ENCODE results near the gene INSIG1. TPM values are rescaled to one million over a fixed set of nuclear protein-coding genes. Genes with fewer than 3 reads are reported as not detected.

Gene INSIG1
- total and polyA plus RNA-seq, 2 of the 4 experiments (the other 2 are of a cell fraction): 19.0 to 26.0 TPM

DNA sequence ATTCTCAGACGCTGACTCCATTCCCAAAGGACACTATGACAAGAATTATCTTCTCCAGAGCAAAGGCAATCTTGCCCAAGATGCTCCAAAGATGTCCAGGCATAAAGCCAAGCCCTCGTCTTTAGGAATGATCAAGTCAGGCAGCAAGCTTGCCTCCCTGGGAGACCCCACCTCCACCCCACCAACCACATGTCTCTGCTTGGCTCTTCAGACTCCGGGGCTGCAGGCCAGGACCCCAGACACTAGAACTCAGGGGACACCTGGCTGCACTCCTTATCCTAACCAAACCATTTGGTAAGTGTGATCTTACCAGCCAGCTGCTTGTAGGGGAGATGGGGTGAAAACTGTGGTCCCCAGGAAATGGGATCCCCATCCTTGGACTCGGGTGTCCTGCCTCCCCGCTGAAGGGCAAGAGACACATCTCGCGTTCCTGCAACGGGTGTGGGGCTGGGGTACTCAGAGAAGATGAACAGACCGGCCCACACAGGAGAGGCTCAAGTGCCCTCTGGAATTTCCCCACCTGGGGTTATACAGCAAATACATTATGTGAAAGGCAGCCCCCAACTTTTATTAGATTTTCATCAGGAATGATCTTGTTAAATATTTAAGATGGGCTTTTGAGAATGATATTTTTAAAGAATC, 55.7 kb downstream of the INSIG1 start:
- BruUV-seq (replicated peaks): no TSS peak
- no peaks in the 10 kb centered on the region for H3K4me1 ChIP-seq (ENCODE audit: control insufficient read depth, insufficient read depth, low read length)
- peaks cover 10% of the 10 kb centered on the region for H3K27me3 ChIP-seq (ENCODE audit: control insufficient read depth, insufficient read depth, low read length)
- H4K8ac ChIP-seq (ENCODE audit: low read depth in 2 of 2, low read length in 2 of 2): no peak overlapping the region
- H3K56ac ChIP-seq (ENCODE audit: extremely low read depth, insufficient read depth, low read length): no peak overlapping the region
- no peaks in the 10 kb centered on the region for H4K20me1 ChIP-seq (ENCODE audit: insufficient read depth, low read length)
- ChIA-PET CTCF (no interaction called here), POLR2A (ENCODE audit: unreplicated experiment) (no interaction called here)
- in situ Hi-C loops (cut with MboI; ENCODE audit: low sequenced_read_pairs) (no loop called here), dilution Hi-C loops (cut with HindIII; ENCODE audit: low sequenced_read_pairs, unreplicated experiment) (no loop called here), intact Hi-C loops (cut with micrococcal nuclease) (no loop called here)
- H3K4me2 ChIP-seq (ENCODE audit: low read depth, low read length): no peak overlapping the region
- H3K23ac ChIP-seq (ENCODE audit: low read depth, low read length): no peak overlapping the region
- H2BK120ac ChIP-seq (ENCODE audit: low read depth, low read length): no peak overlapping the region
- H3K4ac ChIP-seq (ENCODE audit: low read depth, low read length): no peak overlapping the region
- no peaks in the 10 kb centered on the region for H3K79me1 ChIP-seq (ENCODE audit: low read depth in 1 of 2, low read length in 2 of 2)
- H2AFZ ChIP-seq (replicated peaks; ENCODE audit: low read length, poor library complexity): no peak overlapping the region
- no peak overlapping the region for H3K27ac ChIP-seq (ENCODE audit: insufficient read depth, low read length)
- H2BK5ac ChIP-seq (ENCODE audit: low read depth, low read length, poor library complexity, severe bottlenecking): no peak overlapping the region
- TF ChIP-seq MAFK (IDR thresholded peaks at IDR 0.05; ENCODE audit: low read depth, low read length): no peak
- TF ChIP-seq MXI1 (IDR thresholded peaks at IDR 0.05; ENCODE audit: borderline replicate concordance, low read depth, low read length): no peak
- no peak for TF ChIP-seq USF2 (IDR thresholded peaks at IDR 0.05; ENCODE audit: low read depth, low read length)
- no peak for TF ChIP-seq RCOR1 (IDR thresholded peaks at IDR 0.05; ENCODE audit: insufficient replicate concordance, low read length)
- no peak for TF ChIP-seq NFE2L2 (IDR thresholded peaks at IDR 0.05; ENCODE audit: low read depth, low read length)
- TF ChIP-seq FOS (IDR thresholded peaks at IDR 0.05; ENCODE audit: low read depth, low read length): no peak
- no peak for TF ChIP-seq POLR2A (IDR thresholded peaks at IDR 0.05; ENCODE audit: low read depth, low read length)
- no peak for TF ChIP-seq BHLHE40 (IDR thresholded peaks at IDR 0.05; ENCODE audit: low read depth, low read length)
- no peak for TF ChIP-seq MAZ (IDR thresholded peaks at IDR 0.05; ENCODE audit: borderline replicate concordance, low read depth, low read length)
- TF ChIP-seq, protein P1, sequence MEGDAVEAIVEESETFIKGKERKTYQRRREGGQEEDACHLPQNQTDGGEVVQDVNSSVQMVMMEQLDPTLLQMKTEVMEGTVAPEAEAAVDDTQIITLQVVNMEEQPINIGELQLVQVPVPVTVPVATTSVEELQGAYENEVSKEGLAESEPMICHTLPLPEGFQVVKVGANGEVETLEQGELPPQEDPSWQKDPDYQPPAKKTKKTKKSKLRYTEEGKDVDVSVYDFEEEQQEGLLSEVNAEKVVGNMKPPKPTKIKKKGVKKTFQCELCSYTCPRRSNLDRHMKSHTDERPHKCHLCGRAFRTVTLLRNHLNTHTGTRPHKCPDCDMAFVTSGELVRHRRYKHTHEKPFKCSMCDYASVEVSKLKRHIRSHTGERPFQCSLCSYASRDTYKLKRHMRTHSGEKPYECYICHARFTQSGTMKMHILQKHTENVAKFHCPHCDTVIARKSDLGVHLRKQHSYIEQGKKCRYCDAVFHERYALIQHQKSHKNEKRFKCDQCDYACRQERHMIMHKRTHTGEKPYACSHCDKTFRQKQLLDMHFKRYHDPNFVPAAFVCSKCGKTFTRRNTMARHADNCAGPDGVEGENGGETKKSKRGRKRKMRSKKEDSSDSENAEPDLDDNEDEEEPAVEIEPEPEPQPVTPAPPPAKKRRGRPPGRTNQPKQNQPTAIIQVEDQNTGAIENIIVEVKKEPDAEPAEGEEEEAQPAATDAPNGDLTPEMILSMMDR (conservative IDR thresholded peaks at IDR 0.05; ENCODE audit: low read depth, low read length): no peak
- TF ChIP-seq ELK1 (IDR thresholded peaks at IDR 0.05; ENCODE audit: borderline replicate concordance, low read depth, low read length): no peak
- no peak for TF ChIP-seq CHD1 (IDR thresholded peaks at IDR 0.05; ENCODE audit: low read depth, low read length)
- TF ChIP-seq RAD21 (IDR thresholded peaks at IDR 0.05; ENCODE audit: low read length): no peak
- TF ChIP-seq SMC3 (IDR thresholded peaks at IDR 0.05; ENCODE audit: low read depth, low read length): no peak
- no peak for TF ChIP-seq RFX5 (IDR thresholded peaks at IDR 0.05; ENCODE audit: low read depth, low read length)
- TF ChIP-seq CEBPB (IDR thresholded peaks at IDR 0.05; ENCODE audit: low read depth, low read length): no peak
- no peak overlapping the region for H4K5ac ChIP-seq (ENCODE audit: low read depth, low read length)
- H2AK9ac ChIP-seq (replicated peaks; ENCODE audit: low read depth, low read length, poor library complexity): no peak overlapping the region
- no peak overlapping the region for H3K14ac ChIP-seq (replicated peaks; ENCODE audit: low read depth, low read length)
- H3K9me3 ChIP-seq (ENCODE audit: control insufficient read depth, insufficient read depth, low read length): no peaks in the 10 kb centered on the region
- no peak for ATAC-seq (ENCODE audit: low read depth)
- DNase-seq: no peak
- H3K9ac ChIP-seq (ENCODE audit: low read depth, low read length): no peak overlapping the region
- no peak overlapping the region for H3K18ac ChIP-seq (ENCODE audit: low read depth, low read length)
- no peaks in the 10 kb centered on the region for H3K36me3 ChIP-seq (ENCODE audit: control insufficient read depth, insufficient read depth, low read length)
- no peak overlapping the region for H2BK15ac ChIP-seq (ENCODE audit: low read depth, low read length)
- H3K9me1 ChIP-seq (ENCODE audit: insufficient read depth, low read length): peaks cover 6% of the 10 kb centered on the region; the same call in 1 of the 2 replicates
- no peak overlapping the region for H2AK5ac ChIP-seq (ENCODE audit: low read depth, low read length)
- WGBS, 2 experiments (ENCODE audit: extremely low coverage in 2 of 2, insufficient read length in 1 of 2): 78% methylated on average over 5 of the region's 9 CpGs; no CpG with 5 or more reads in 1 of the 2 experiments
- H2BK20ac ChIP-seq (ENCODE audit: low read depth, low read length): no peak overlapping the region
- no peak overlapping the region for H4K91ac ChIP-seq (ENCODE audit: insufficient read depth, low read depth, low read length)
- no peak overlapping the region for H3K4me3 ChIP-seq (ENCODE audit: insufficient read depth, low read depth, low read length)

All from IMR-90 (cell line).